NCI-H82 treated with DMSO at 0.1 percent for 48 hours (cell line): ENCODE data around the gene DDX28.

Experiments used
- DNase-seq: peaks from one replicate; lab custom pipeline; 2025; ENCODE audit not compliant: unreplicated experiment; lab: John Stamatoyannopoulos, UW

Gene DDX28, protein sequence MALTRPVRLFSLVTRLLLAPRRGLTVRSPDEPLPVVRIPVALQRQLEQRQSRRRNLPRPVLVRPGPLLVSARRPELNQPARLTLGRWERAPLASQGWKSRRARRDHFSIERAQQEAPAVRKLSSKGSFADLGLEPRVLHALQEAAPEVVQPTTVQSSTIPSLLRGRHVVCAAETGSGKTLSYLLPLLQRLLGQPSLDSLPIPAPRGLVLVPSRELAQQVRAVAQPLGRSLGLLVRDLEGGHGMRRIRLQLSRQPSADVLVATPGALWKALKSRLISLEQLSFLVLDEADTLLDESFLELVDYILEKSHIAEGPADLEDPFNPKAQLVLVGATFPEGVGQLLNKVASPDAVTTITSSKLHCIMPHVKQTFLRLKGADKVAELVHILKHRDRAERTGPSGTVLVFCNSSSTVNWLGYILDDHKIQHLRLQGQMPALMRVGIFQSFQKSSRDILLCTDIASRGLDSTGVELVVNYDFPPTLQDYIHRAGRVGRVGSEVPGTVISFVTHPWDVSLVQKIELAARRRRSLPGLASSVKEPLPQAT

DNA sequence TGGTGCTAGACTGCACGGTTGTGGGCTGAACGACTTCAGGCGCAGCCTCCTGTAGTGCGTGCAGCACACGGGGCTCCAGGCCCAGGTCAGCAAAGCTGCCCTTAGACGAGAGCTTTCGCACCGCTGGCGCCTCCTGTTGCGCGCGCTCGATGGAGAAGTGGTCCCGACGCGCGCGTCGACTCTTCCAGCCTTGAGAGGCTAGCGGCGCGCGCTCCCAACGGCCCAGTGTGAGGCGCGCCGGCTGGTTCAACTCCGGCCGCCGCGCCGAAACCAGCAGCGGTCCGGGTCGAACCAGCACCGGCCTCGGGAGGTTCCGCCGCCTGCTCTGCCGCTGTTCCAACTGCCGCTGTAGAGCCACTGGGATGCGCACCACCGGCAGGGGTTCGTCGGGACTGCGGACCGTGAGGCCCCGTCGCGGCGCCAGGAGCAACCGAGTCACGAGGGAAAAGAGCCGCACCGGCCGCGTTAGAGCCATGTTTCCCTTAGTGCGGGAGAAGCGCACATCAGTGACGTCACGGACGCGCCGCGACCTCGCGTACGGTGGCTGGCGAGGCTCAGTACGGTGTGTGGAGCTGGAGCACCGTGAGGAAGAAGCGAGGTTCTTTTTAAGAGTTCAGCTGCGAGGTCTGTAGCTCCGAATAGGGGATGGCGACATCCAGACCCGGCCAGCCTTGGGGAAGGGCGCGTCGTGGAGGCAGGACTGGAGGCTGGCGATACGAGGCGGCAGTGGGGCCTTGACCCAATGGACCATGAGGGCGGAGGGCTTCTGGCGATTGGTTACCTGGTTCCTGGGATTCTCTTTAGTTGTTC, at the start of gene DDX28, which contains the start of gene DUS2:
TSS of gene DDX28 (minus strand) at position 505 of the 810 bp plus-strand sequence. CDS start at position 475, 30 bp downstream.
TSS of gene DUS2 (plus strand) at position 557 of the 810 bp plus-strand sequence. CDS start 14,740 bp downstream, outside the sequence.
- peak; percentile 19 for DNase-seq

DNA sequence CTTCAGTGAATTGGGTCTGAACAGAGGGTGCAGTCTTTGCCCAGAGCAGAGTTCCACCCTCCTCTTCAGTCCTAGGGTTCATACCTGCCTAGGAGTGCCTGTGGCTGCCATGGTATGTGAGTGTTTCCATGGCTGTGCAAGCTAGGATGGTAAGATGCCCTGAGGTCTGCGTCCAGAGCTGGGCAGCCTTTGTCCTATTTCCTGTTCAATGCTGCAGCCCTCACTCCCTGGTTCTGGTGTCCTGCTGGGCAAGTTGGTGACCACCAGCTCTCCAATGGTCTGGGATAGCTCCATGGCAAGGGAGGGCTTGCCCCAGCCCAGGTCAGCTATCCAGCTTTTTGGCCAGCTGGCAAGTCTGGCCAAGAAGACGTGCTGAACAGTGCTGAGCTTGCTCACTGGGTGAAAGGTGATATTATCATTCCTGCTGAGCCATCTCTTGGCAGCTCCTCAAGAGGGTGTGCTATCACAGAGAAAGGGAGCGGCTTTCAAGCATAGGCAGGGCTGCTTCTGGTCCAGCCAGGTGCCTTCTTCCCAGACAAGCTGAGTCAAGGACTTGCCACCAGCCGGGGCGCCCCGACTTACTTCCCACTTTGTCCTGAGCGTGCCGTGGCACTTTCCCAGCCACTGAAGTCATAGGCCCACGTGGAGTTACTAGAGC, 49.1 kb upstream of the DDX28 start:
- no peak for DNase-seq

DNA sequence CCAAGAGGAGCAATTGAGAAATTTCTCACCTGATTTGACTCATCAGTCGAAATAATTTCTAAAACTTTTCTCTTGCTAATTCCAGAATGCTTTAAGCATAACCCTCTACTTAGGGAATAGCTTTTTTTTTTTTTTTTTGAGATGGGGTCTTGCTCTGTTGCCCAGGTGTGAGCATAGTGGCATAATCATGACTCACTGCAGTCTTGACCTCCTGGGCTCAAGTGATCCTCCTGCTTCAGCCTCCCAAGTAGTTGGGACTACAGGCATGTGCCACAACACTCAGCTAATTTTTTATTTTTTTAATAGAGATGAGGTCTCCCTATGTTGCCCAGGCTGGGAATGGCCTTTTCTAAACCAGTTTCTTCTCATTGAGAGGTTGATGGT, 48.5 kb upstream of the DDX28 start:
- DNase-seq, result no peak

DNA sequence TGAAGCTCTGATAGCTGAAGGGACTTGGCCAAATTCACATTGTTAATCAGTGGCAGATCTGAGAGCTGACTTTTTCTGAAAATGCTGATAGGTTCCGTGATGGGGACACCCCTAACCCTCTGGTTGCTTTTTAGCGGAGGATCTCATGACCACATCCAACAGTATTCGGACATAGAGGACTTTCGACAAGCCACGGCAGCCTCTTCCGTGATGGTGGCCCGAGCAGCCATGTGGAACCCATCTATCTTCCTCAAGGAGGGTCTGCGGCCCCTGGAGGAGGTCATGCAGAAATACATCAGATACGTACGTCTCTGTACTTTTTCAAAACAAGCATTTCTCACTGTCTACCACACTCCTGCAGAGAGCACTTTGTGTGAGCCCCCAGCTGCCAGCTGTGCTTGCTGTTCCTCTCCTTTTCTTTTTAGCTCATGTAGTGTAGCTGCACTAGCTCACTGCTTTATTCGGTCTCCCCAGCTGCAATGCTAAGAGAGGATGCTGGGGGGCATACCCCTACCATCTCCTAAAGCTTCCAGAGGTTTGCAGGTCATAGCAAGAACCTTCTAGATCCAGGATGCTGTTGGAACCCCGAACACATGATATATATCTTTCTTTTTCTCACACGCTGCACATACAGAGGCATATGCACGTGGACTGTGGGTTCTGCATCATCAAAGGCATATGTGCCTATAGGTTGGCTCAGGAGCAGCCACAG, 47.9 kb upstream of the DDX28 start:
- DNase-seq, result no peak

DNA sequence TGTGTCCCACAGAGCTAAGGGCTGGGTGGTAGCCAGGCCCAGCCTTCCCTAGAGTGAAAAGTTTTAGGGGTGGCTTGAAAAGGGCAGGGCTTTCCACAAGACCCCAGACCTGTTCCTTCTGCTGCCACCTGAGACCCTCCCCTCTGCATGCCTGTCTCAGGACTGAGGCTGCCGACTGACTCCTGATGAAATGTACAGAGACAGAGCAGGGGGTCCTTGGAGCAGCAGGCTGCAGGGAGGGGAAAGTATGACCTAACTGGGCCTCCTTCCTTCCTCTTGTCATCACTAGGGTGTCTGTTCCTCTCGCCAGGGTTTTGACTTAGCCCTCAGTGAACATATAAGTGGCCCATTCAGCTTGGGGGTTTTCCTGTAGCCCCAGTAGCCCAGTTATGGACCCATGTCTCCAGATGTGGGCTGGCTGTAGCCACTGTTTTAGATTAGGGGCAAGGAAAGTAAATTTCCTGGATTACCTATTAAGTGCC, 47.3 kb upstream of the DDX28 start:
- no peak for DNase-seq

DNA sequence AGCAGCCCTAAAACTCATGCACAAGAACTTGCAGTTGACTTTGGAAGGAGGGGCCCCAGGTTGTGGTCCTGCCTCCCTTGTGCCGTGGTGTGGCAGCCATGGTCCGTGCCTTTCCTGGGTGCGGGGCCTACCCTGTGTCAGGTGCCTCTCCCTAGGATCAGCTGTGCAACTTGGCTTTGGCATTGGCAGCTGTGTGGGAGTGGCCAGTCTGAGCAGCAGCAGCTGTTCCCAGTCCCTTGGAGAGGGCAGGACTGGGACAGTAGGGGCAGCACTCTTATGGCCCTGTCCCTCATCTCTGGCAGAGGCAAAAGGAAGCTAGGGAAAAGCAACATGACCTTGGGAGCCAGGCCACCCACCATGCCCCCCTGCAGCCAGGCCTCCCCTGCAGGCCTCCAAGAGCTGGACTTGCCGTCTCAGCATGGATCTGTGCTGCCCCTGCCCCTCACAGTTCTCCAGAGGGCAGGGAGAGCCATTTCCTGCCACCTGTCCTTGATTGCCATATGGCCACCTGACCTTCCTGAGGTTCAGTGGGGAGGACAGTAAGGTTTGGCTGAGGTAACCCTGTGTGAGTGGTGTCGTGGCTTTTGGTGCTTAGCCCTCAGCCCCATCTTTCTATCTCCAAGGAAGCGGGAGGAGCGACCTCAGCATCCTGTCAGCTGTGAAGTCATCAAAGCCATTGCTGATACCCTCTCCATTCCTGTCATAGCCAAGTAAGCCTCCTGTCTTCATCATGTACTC, 46.6 kb upstream of the DDX28 start:
- peak; percentile 11 for DNase-seq

DNA sequence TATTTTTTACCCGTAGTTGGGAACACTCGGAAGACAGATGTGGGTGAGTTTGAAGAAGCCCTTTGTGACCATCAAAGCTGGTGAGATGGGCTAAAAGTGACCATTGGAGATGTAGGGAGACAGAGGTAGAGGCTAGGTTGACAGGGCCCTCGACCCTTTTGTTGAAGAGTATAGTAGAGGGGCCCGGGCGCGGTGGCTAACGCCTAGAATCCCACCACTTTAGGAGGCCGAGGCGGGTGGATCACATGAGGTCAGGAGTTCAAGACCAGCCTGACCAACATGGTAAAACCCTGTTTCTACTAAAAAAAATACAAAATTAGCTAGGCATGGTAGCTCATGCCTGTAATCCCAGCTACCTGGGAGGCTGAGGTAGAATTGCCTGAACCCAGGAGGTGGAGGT, 45.9 kb upstream of the DDX28 start:
- DNase-seq, result no peak

DNA sequence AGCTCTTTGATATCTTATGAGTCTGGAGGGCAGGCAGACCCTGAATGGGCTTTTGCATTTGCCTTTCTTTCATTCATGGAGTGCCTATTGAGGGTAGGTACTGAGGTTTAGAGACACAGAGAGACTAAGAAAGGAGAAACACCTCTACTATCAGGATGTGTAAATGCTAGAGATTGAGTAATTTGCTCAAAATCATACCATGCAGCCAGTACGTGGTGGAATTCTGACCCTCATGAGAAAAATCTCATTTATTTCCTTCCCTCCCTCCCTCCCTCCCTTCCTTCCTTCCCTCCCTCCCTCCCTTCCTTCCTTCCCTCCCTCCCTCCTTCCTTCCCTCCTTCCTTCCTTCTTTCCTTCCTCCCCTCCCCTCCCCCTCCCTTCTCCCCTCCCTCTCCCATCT, 43.7 kb upstream of the DDX28 start:
- DNase-seq, result no peak

DNA sequence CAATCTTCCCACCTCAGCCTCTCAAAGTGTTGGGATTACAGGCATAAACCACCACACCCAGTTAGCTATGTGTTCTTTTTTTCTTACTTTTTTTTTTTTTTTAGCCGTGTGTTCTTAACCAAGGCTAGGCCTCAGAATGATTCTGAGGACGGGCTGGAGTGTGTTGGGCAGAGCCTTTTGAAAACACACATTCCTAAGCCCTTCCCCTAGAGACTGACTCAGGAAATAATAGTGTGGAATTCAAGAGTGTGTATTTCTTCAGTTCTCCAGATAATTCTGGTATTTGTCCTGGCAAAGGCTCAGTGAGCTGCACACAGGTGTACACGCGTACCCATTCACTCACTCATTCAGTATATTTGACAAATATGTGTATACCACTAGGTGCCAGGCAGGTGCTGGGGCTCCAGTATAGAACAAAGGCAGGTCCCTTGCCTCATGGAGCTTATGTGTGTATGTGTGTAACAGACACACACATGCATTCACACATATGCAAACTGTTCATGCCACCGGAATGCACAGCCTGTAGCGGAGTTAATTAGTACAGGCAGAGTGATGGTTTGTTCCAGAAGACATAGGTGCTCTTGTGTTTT, 42.8 kb upstream of the DDX28 start:
- no peak for DNase-seq

DNA sequence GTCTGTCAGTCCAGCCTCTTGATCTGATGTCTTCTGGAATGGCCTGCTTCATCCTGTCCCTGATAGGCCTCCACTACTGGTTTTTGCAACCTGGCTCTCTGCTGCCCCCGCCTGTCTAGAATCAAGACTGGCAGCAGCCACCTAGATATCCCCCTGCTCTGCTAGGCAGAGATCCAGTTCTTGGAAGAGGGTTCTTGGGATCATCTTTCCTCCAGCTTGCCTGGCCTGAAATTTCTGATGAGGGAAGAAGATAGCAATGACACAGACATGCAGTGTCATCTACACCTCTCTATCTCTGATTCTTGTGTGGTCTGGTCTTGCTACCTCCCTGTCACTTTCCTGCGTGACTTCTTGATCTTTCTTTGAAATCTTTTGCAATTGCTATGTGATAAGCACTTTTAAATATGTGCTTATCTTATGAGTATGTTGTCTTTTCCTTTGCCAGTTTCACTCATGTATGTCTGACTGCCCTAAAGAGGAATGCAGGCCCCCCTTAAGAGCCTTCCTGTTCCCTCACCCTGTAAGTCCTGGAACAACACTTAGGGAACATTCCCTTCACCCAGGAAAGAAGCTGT, 41.8 kb upstream of the DDX28 start:
- peak; percentile 17 for DNase-seq

DNA sequence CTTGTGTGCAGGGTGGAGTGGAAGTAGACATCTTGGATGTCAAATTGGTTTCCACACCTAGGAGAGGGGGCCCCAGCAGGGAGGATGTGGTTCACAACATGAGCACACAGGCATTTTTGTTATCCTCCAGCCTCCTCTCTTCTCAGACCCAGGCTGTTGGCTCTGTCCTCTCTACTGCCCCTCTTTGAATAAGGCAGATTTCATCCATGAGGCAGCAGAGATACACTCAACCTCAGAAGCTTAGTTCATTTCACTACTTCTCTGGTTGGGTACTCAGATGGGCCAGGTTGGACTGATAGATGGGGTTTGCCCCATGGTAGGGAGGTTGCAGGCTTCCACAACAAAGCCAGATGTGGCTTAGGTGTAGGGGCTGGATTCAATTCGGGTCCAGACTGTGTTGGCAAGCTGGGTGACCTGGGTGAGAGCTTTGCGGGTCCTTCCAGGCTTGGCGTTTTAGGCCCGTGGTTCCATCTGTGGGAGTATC, 39.9 kb upstream of the DDX28 start:
- no peak for DNase-seq

DNA sequence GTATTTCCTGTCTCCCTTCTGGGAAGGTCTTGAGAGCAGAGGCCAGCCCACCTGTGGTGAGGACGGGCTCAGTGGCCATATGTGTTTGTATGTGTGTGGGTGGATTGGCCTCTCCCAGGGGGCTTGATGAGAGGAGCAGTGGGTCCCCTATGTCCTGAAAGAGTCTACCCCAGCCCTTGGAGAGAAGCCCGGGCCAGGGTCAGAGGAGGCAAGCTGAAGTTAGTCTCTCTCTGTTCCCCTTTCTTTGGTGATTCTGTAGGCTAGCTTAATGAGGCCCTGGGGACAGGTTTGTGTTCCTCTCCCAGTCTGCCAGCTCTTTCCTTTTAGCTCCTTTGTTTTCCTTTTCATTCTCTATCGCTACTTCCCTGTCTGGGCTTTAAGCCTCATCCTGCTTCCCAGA, 38.4 kb upstream of the DDX28 start:
- DNase-seq, result no peak

DNA sequence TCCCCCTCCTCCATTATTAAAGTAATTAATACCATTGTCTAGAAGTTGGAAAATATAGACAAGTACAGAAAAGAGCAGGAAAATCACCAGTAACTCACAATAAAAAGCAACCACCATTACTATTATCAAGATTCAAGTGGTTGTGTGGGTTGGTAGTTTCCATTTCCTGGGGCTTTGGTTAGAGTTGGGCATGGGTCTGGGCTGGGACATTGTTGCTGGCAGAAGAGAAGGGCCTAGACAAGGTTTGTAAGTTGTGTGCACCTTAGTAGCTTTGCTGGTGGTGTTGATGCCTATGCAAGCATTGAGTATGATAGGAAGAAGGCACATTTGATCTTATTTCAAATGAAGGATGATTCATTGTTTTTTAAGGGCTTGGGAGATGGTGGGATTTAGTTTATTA, 36.8 kb upstream of the DDX28 start:
- no peak for DNase-seq

DNA sequence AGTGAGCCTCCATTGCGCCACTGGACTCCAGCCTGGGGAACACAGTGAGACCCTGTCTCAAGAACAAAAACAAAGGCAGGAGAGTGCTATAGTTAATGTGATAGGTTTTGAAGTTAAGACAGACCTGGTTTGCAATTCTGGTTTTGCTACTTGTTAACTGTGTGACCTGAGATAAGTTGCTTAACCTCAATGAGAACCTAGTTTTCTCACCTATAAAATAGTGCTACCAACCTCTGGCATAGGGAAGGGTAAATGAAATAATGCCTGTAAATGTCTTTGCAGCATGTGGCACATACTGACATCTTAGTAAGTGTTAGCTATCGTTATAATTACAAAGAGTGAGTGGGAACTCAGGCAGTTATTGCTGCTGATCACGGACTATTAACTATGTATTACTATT, 32.4 kb upstream of the DDX28 start:
- no peak for DNase-seq

DNA sequence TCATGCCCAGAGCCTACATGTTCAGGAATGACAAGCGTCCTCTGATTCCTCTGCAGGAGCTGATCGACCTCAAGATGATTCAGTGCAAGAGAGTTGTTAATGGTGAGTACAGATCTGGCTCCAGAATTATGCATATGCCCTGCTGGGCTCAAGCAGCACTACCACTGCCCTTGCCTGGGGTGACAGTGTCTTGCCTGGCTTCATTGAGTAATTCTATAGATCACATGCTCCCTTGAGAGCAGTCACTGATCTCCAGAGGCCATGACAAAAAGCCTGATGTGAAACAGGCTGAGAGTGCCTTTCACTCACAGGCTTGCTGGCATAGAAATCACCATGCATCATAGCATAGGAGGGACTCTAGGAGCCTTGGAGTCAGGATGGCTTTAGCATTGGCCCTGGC, 26.4 kb upstream of the DDX28 start:
- DNase-seq, result no peak

DNA sequence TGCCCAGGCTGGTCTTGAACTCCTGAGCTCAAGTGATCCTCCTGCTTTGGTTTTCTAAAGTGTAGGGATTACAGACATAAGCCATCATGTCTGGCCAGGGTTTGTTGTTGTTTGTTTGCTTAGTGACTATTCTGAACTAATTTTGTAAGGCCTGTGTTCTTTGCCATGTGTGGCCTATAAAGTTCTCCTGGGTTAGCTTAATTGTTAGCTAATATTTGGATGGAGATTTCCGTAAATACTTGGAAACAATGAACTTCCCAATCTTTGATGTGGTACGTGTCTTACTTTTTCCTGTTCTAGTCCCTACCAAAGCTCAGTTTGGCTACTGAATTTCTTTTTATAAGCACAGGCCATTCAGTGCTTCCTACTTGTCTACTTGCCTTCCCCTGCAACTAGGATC, 25.0 kb upstream of the DDX28 start:
- no peak for DNase-seq

DNA sequence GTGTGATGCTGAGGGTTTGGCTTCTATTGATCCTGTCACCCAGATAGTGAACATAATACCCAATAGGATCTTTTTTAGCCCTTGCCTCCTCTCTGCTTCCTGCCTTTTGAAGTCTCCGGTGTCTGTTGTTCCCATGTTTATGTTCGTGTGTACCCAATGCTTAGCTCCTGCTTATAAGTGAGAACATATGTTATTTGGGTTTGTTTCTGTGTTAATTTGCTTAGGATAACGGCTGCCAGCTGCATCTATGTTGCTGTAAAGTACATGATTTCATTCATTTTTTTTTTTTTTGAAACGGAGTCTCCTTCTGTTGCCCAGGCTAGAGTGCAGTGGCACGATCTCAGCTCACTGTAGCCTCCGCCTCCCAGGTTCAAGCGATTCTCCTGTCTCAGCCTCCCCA, 23.1 kb upstream of the DDX28 start:
- DNase-seq, result peak; percentile 64

DNA sequence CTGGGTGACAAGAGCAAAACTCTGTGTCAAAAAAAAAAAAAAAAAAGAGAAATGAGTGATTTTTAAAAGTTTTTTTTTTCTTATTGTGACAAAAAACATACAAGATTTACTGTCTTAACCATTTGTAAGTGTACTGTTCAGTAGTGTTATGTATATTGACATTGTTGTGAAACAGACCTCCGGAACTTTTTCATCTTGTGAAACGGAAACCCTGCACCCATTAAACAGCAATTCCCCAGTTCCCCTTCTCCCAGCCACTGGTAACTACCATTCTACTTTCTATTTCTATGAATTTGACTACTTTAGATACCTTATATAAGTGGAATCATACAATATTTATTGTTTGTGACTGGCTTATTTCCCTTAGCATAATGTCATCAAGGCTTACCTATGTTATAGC, 18.8 kb upstream of the DDX28 start:
- no peak for DNase-seq
